Fibroblast of lung (primary cell): ENCODE results near the gene SHANK3.

Experiments used
- CTCF ChIP-seq, 2 donors: IDR thresholded peaks in 1 of 2; conservative IDR thresholded peaks in 1 of 2; 1 replicate in 1 of 2; 2 replicates in 1 of 2; pipeline ENCODE4 v1.5.1; 2011 to 2012; ENCODE audit warnings: low read length in 2 of 2, control low read depth in 1 of 2, inconsistent platforms in 1 of 2, low read depth in 1 of 2, mild to moderate bottlenecking in 1 of 2
- EZH2 ChIP-seq: IDR thresholded peaks from 2 replicates; pipeline ENCODE4 v1.5.1; 2012; ENCODE audit warnings: low read length, control low read depth, mild to moderate bottlenecking; ENCODE audit errors: missing control alignments

- TF ChIP-seq CTCF (conservative IDR thresholded peaks at IDR 0.05 in 1 of 2, IDR thresholded peaks at IDR 0.05 in 1 of 2; ENCODE audit: low read depth in 1 of 2, low read length in 2 of 2), result no peak
- no peak for TF ChIP-seq EZH2
Measured at GRCh38 chr22:50712341-50713007, 39.9 kb downstream of the SHANK3 start.
